Erythroblast (primary cell): ENCODE measurements around the gene PACS1.

Source experiments
- GATA1 ChIP-seq: IDR thresholded peaks from 2 replicates; pipeline ENCODE4 v1.6.1; 2011; ENCODE audit warnings: low read depth, mild to moderate bottlenecking, control low read depth, low read length, moderate library complexity
- POLR2A ChIP-seq: IDR thresholded peaks from 2 replicates; pipeline ENCODE4 v1.6.1; 2011; ENCODE audit warnings: mild to moderate bottlenecking, low read length

GRCh38 chr11:66226101-66226500 lies 156.0 kb downstream of the PACS1 start:
- TF ChIP-seq POLR2A (no peak), GATA1 (no peak)
